Epithelial cell of esophagus (primary cell): ENCODE measurements around the gene ZNF14.
"Not testable (repeated sequence)": the region's sequence is repeated elsewhere in the genome, so short reads cannot be mapped to it uniquely, and the experiment has no call there.

Experiments
- DNase-seq: peaks from one replicate; pipeline ENCODE4 v3.0.0; 2010; ENCODE audit warnings: low read depth
- H3K4me3 ChIP-seq: 2 replicates; pipeline ENCODE4 v1.5.1; 2011; ENCODE audit warnings: mild to moderate bottlenecking, low read length, control low read depth
- CTCF ChIP-seq: IDR thresholded peaks from 2 replicates; pipeline ENCODE4 v1.5.1; 2011; ENCODE audit warnings: low read depth, mild to moderate bottlenecking, low read length, control low read depth, inconsistent platforms; ENCODE audit not compliant: insufficient read depth; ENCODE audit errors: missing control alignments

Gene ZNF14

GRCh38 chr19:19696386-19696785, 36.5 kb downstream of the ZNF14 start:
- no peak overlapping the region for H3K4me3 ChIP-seq
- DNase-seq = no peak
- TF ChIP-seq CTCF = no peak

GRCh38 chr19:19691683-19692082, 41.2 kb downstream of the ZNF14 start:
- no peak overlapping the region for H3K4me3 ChIP-seq
- no peak for TF ChIP-seq CTCF
- no peak for DNase-seq

GRCh38 chr19:19689023-19689422, 43.9 kb downstream of the ZNF14 start:
- DNase-seq, H3K4me3 ChIP-seq: not testable (repeated sequence)

DNA sequence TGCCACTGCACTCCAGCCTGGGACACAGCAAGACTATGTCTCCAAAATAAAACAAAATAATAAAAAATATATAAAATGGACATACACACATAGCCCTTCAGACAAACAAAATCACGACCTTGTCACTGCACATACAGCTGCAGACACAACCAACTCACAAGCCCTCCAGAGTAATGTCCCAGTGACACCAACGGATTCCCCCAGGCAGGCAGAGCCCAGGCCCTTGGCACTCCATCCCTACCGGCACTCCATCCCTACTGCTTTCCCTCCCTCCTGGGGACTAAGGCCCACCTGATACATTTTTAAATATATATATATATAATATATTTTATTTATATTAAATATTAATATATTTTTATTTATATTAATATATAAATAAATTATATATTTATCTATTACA, 45.8 kb downstream of the ZNF14 start:
- DNase-seq = no peak
- H3K4me3 ChIP-seq = no peak overlapping the region
- TF ChIP-seq CTCF = no peak

DNA sequence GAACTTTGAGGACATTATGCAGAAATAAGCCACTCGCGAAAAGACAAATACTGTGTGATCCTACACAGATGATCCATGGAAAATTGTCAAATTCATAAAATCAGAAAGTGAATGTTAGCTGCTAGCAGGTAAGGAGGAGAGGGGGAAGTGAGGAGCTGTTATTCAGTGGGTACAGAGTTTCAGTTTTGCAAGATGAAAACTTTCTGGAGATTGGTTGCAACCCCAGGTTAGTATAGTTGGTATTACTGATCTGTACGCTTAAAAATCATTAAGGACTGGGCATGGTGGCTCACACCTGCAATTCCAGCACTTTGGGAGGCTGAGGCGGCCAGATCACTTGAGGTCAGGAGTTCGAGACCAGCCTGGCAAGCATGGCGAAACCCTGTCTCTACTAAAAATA, 46.3 kb downstream of the ZNF14 start:
- DNase-seq = no peak
- no peak overlapping the region for H3K4me3 ChIP-seq
- TF ChIP-seq CTCF = no peak

DNA sequence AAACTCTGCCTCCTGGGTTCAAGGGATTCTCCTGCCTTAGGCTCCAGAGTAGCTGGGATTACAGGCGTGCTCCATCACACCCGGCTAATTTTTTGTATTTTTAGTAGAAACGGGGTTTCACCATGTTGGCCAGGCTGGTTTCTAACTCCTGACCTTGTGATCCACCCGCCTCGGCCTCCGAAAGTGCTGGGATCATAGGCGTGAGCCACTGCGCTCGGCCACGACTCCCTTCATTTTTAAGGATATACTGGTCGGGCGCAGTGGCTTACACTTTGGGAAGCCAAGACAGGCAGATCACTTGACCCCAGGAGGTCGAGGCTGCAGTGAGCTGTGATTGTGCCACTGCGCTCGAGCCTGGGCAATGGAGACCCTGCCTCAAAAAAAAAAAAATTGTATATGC, 46.8 kb downstream of the ZNF14 start:
- not testable (repeated sequence) for DNase-seq, H3K4me3 ChIP-seq

DNA sequence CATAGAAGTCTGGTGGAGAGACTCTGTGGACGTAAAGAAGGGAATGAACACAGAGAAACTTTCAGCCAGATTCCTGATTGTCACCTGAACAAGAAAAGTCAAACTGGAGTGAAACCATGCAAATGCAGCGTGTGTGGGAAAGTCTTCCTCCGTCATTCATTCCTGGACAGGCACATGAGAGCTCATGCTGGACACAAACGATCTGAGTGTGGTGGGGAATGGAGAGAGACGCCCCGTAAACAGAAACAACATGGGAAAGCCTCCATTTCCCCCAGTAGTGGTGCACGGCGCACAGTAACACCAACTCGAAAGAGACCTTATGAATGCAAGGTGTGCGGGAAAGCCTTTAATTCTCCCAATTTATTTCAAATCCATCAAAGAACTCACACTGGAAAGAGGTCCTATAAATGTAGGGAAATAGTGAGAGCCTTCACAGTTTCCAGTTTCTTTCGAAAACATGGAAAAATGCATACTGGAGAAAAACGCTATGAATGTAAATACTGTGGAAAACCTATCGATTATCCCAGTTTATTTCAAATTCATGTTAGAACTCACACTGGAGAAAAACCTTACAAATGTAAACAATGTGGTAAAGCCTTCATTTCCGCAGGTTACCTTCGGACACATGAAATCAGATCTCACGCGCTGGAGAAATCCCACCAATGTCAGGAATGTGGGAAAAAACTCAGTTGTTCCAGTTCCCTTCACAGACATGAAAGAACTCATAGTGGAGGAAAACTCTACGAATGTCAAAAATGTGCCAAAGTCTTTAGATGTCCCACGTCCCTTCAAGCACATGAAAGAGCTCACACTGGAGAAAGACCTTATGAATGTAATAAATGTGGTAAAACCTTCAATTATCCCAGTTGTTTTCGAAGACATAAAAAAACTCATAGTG, 53.5 kb downstream of the ZNF14 start:
- no peak for TF ChIP-seq CTCF
- H3K4me3 ChIP-seq = no peak overlapping the region
- no peak for DNase-seq

DNA sequence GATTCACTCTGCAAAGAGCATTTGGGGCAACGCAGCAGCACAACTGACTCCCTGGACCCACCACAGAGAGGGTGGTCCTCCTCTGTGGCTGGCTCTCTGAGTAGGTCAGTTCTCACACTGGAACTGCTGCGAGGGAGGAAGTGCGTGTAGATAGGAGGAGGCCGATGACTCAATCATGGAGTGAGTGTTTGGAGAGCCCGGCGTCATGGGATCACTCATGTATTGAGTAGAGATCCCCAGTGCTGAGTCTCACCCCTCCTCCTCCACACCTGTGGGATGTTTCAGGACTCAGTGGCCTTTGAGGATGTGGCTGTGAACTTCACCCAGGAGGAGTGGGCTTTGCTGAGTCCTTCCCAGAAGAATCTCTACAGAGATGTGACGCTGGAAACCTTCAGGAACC, 55.3 kb downstream of the ZNF14 start:
- no peak overlapping the region for H3K4me3 ChIP-seq
- DNase-seq = no peak
- no peak for TF ChIP-seq CTCF
